ENCODE data around the gene TNIP2. TPM values are rescaled to one million over a fixed set of nuclear protein-coding genes. Genes with fewer than 3 reads are reported as not detected.

Gene TNIP2
- total and polyA plus RNA-seq, 2 of the 13 experiments (the other 11 are each of a cell fraction or from before 2014, with no cell fraction given), result 25.6 to 38.0 TPM

GRCh38 chr4:2733001-2733843 lies 22.9 kb downstream of the TNIP2 start (continued):
- TF ChIP-seq ZNF142 (CRISPR knock-in tag; IDR thresholded peaks at IDR 0.05) (no peak), RARG (CRISPR knock-in tag; IDR thresholded peaks at IDR 0.05; ENCODE audit: low read depth) (no peak), ZNF335 (CRISPR knock-in tag; IDR thresholded peaks at IDR 0.05) (no peak), DDIT3 (CRISPR knock-in tag; IDR thresholded peaks at IDR 0.05) (no peak), SNAI1 (CRISPR knock-in tag; IDR thresholded peaks at IDR 0.05; ENCODE audit: borderline replicate concordance) (no peak), HNF1B (CRISPR knock-in tag; IDR thresholded peaks at IDR 0.05) (no peak), ZNF552 (CRISPR knock-in tag; IDR thresholded peaks at IDR 0.05; ENCODE audit: borderline replicate concordance) (0 out of 2 replicates have a peak, but pooled peaks have one; percentile 15)
- TF ChIP-seq, protein P1, sequence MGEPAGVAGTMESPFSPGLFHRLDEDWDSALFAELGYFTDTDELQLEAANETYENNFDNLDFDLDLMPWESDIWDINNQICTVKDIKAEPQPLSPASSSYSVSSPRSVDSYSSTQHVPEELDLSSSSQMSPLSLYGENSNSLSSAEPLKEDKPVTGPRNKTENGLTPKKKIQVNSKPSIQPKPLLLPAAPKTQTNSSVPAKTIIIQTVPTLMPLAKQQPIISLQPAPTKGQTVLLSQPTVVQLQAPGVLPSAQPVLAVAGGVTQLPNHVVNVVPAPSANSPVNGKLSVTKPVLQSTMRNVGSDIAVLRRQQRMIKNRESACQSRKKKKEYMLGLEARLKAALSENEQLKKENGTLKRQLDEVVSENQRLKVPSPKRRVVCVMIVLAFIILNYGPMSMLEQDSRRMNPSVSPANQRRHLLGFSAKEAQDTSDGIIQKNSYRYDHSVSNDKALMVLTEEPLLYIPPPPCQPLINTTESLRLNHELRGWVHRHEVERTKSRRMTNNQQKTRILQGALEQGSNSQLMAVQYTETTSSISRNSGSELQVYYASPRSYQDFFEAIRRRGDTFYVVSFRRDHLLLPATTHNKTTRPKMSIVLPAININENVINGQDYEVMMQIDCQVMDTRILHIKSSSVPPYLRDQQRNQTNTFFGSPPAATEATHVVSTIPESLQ (CRISPR knock-in tag; conservative IDR thresholded peaks at IDR 0.05), result no peak
- TF ChIP-seq, protein P2, sequence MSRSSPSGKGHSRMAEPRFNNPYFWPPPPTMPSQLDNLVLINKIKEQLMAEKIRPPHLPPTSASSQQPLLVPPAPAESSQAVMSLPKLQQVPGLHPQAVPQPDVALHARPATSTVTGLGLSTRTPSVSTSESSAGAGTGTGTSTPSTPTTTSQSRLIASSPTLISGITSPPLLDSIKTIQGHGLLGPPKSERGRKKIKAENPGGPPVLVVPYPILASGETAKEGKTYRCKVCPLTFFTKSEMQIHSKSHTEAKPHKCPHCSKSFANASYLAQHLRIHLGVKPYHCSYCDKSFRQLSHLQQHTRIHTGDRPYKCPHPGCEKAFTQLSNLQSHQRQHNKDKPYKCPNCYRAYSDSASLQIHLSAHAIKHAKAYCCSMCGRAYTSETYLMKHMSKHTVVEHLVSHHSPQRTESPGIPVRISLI (CRISPR knock-in tag; IDR thresholded peaks at IDR 0.05; ENCODE audit: borderline replicate concordance), result peak; percentile 92
- TF ChIP-seq, protein P3, sequence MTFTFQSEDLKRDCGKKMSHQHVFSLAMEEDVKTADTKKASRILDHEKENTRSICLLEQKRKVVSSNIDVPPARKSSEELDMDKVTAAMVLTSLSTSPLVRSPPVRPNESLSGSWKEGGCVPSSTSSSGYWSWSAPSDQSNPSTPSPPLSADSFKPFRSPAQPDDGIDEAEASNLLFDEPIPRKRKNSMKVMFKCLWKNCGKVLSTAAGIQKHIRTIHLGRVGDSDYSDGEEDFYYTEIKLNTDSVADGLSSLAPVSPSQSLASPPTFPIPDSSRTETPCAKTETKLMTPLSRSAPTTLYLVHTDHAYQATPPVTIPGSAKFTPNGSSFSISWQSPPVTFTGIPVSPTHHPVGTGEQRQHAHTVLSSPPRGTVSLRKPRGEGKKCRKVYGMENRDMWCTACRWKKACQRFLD (CRISPR knock-in tag; IDR thresholded peaks at IDR 0.05; ENCODE audit: borderline replicate concordance), result no peak
- TF ChIP-seq, protein P4, sequence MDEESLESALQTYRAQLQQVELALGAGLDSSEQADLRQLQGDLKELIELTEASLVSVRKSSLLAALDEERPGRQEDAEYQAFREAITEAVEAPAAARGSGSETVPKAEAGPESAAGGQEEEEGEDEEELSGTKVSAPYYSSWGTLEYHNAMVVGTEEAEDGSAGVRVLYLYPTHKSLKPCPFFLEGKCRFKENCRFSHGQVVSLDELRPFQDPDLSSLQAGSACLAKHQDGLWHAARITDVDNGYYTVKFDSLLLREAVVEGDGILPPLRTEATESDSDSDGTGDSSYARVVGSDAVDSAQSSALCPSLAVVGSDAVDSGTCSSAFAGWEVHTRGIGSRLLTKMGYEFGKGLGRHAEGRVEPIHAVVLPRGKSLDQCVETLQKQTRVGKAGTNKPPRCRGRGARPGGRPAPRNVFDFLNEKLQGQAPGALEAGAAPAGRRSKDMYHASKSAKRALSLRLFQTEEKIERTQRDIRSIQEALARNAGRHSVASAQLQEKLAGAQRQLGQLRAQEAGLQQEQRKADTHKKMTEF (CRISPR knock-in tag; IDR thresholded peaks at IDR 0.05), result peak; percentile 61; the same call in 1 of the 2 replicates
